ENCODE measurements around the gene PEBP1. TPM values are rescaled to one million over a fixed set of nuclear protein-coding genes. Genes with fewer than 3 reads are reported as not detected.

Gene PEBP1
- total RNA-seq, 5 donors from 2014 or later (not counting 1 experiment from before 2014, with no cell fraction given), result 86.4 to 107 (median 97.3) TPM

DNA sequence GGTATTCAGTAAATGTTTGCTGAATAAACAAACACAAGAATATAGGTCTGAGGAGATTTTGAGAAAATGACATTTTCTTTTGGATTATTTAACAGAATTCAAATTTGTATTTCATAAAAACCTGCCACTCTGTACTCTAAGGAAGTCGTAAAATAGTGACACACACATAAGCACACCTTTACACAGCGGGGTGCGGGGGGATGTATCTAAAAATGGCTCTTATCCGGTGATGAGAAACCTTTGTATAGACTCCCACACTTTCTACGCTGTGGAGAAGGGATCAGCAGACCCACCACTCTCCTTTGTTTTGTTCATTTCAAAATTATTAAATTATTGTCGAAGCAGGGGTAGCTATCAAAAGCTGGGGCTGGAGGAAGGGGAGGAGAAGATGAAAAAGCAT is 58.0 kb downstream of the PEBP1 start:
- H3K27me3 Mint-ChIP-seq, result no peaks in the 10 kb centered on the region
- H3K27ac Mint-ChIP-seq, result no peak overlapping the region
- no CpG with 5 or more reads among the region's 6 CpGs for WGBS (ENCODE audit: insufficient coverage)

More for the DNA sequence above, 58.0 kb downstream of the PEBP1 start:
- Histone ChIP-seq H3K27me3 (replicated peaks in 1 of 2; ENCODE audit: control insufficient read depth in 2 of 2, extremely low read depth in 1 of 2, insufficient read depth in 2 of 2, low read length in 1 of 2) (no peaks in the 10 kb centered on the region), H3K4me1 (ENCODE audit: control insufficient read depth in 1 of 2, extremely low read depth in 1 of 2, insufficient read depth in 2 of 2, low read length in 2 of 2) (no peaks in the 10 kb centered on the region), H3K36me3 (ENCODE audit: control insufficient read depth in 2 of 2, extremely low read depth in 1 of 2, insufficient read depth in 1 of 2, low read length in 1 of 2) (peaks cover 4 to 59% of the 10 kb centered on the region in 2 donors), H3K9me3 (no peaks in the 10 kb centered on the region), H3K27ac (ENCODE audit: low read length) (no peak overlapping the region), H3K4me3 (ENCODE audit: control insufficient read depth in 1 of 2, extremely low read depth in 1 of 2, low read length in 1 of 2) (no peak overlapping the region)
- DNase-seq, result no peak
- ATAC-seq (replicated peaks in 1 of 4), result no peak
- CTCF ChIA-PET, result interaction anchor here in 1 of 2 donors (0.6 kb wide), 1 partner anchor 25 kb away, joined by 3 read pairs; no protein-coding TSS in a partner anchor
- H3K36me3 Mint-ChIP-seq, result peaks cover 37% of the 10 kb centered on the region
- no peak overlapping the region for H3K4me3 Mint-ChIP-seq
- no peaks in the 10 kb centered on the region for H3K9me3 Mint-ChIP-seq
- POLR2A ChIA-PET, result no interaction called here
- peaks cover 0 to 6% (median 0%) of the 10 kb centered on the region in 3 donors for H3K4me1 Mint-ChIP-seq

Other genes with a start within 250 kb of the PEBP1 start
- under 1 TPM; 0.03 to 0.10 (median 0.06) TPM for gene KSR2, start 167.1 kb upstream of the PEBP1 start, total RNA-seq
- gene RFC5, start 119.4 kb upstream of the PEBP1 start, total RNA-seq, result 10 to 100 TPM; 12.4 to 16.3 (median 13.5) TPM
- gene WSB2, start 74.9 kb upstream of the PEBP1 start, total RNA-seq, result 10 to 100 TPM; 19.6 to 33.7 (median 25.8) TPM
- 1 to 10 TPM; 1.6 to 4.1 (median 3.2) TPM for gene VSIG10, start 32.1 kb upstream of the PEBP1 start, total RNA-seq
- gene TAOK3, start 236.8 kb downstream of the PEBP1 start, total RNA-seq, result 10 to 100 TPM; 58.7 to 93.6 (median 67.4) TPM
- gene SUDS3, start 240.4 kb downstream of the PEBP1 start, total RNA-seq, result 10 to 100 TPM; 23.0 to 29.9 (median 26.3) TPM